ENCODE results near the gene SLC22A4.

SLC22A4 gene

DNA sequence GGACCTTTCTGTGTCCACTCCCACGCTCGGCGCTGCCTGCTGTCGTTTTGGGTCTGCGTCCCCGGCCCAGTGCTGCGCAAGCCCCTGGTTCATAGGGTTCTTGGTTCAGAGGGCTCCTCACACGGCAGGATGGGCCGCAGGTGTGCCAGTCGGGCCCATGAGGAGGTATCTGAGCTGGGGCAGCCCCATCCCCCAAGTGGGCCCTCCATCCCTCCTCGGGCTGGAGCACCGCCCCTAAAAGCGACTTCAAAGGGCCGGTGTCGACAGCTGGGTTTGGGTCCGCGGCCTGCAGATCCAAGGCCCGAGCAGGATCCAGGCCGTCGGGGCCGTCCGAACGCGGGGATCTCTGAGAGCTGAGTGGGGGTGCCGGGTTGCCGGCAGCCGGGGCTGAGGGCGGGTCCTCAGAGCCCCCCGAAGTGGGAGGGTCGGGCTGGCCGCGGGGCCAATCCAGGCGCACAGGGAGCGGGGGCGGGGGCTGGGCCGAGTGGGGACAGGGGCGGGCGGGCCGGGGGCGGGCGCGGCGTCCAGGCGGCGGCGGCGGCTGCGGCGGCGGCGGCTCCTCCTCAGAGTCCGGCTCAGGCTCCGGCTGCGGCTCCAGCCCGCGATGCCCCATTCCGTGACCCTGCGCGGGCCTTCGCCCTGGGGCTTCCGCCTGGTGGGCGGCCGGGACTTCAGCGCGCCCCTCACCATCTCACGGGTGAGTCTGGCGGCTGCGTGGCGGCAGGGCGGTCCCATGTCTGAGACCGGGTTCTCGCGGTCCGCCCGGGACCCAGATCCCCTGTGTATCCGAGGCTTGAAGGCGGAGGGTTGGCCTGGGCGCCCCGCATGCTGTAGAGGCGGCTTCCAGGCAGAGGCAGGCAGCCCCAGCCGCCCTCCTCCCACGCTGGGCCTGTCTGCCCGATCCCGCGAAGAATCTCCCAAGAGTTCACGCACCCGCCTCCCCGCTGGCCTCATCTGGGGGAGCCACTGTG is 36.8 kb upstream of the SLC22A4 start, which contains the start of gene PDLIM4:
Gene PDLIM4, plus strand, starts transcription at position 566 of the 971 bp plus-strand sequence. Its CDS starts 39 bp downstream, at position 605.
- Histone ChIP-seq H3K36me3 (peaks cover 0 to 3% (median 0%) of the 10 kb centered on the region in 3 donors), H3K27ac (peak within 1 kb of the TSS; percentile 95 to 96), H3K4me3 (peak within 1 kb of the TSS; percentile 70 to 77), H3K27me3 (no peaks in the 10 kb centered on the region), H3K4me1 (peaks cover 0 to 78% (median 60%) of the 10 kb centered on the region in 4 donors), H3K9me3 (no peaks in the 10 kb centered on the region)
- peak in 1 of 2 donors; percentile 78 for DNase-seq
- TF ChIP-seq CTCF (IDR thresholded peaks at IDR 0.05): no peak
- intact Hi-C loops (cut with DNase I; ENCODE audit: low total_unique reads): no loop called here

- intact Hi-C loops (cut with DNase I; ENCODE audit: low total_unique reads): no loop called here
These were observed 35.8 kb upstream of the SLC22A4 start for GRCh38 chr5:132258102-132259068.

GRCh38 chr5:132259069-132259851 is 34.9 kb upstream of the SLC22A4 start:
- H3K4me3 ChIP-seq: peak overlapping the region; percentile 70 to 77
- intact Hi-C loops (cut with DNase I; ENCODE audit: low total_unique reads): no loop called here
- H3K36me3 ChIP-seq: peaks cover 0 to 11% (median 0%) of the 10 kb centered on the region in 3 donors
- peak overlapping the region; percentile 95 to 96 for H3K27ac ChIP-seq
- H3K27me3 ChIP-seq: no peaks in the 10 kb centered on the region
- DNase-seq: peak; percentile 80 to 89
- H3K9me3 ChIP-seq: no peaks in the 10 kb centered on the region
- TF ChIP-seq CTCF (IDR thresholded peaks at IDR 0.05): peak in 1 of 2 experiments; percentile 7
- H3K4me1 ChIP-seq: peaks cover 0 to 91% (median 70%) of the 10 kb centered on the region in 4 donors

More at GRCh38 chr5:132258102-132259068, 35.8 kb upstream of the SLC22A4 start:
- Histone ChIP-seq H3K27me3 (no peaks in the 10 kb centered on the region), H3K36me3 (peaks cover 0 to 11% (median 0%) of the 10 kb centered on the region in 3 donors), H3K4me1 (peaks cover 0 to 88% (median 67%) of the 10 kb centered on the region in 4 donors), H3K4me3 (peak overlapping the region; percentile 70 to 77), H3K27ac (peak overlapping the region; percentile 95 to 96), H3K9me3 (no peaks in the 10 kb centered on the region)
- DNase-seq: peak in 1 of 2 donors; percentile 80
- TF ChIP-seq CTCF (IDR thresholded peaks at IDR 0.05): no peak

DNA sequence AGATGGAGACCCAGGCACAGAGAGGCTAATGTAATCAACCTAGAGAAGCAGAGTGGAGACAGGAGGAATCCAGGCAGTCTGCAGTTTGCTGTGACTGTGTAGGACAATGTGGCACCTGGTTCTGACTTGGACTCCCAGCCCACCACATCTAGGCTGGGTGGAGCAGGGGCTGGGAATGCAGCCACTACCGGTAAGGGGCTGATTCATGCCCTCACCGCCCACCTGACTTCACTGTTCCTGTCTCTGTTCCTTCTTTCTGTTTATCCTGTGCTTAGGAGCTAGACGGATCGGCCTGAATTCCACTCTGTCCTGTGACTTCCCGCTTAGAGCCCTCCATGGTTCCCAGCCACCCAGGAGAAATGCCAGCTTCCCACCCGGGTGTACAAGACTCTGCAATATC is 34.1 kb upstream of the SLC22A4 start:
- peaks cover 0 to 11% (median 0%) of the 10 kb centered on the region in 3 donors for H3K36me3 ChIP-seq
- peaks cover 0 to 91% (median 70%) of the 10 kb centered on the region in 4 donors for H3K4me1 ChIP-seq
- intact Hi-C loops (cut with DNase I; ENCODE audit: low total_unique reads): no loop called here
- TF ChIP-seq CTCF (IDR thresholded peaks at IDR 0.05): no peak
- DNase-seq: peak in 1 of 2 donors; percentile 76
- peak overlapping the region; percentile 95 to 96 for H3K27ac ChIP-seq
- H3K4me3 ChIP-seq: peak overlapping the region; percentile 70 to 77
- H3K9me3 ChIP-seq: no peaks in the 10 kb centered on the region
- no peaks in the 10 kb centered on the region for H3K27me3 ChIP-seq

Data from tibial artery (tissue), 4 donors.